NCI-H82 (cell line): Measurements from ENCODE around the gene GPC6.

ENCODE experiments used
- DNase-seq: peaks from one replicate; lab custom pipeline; 2025; lab: John Stamatoyannopoulos, UW

The GPC6 gene

DNA sequence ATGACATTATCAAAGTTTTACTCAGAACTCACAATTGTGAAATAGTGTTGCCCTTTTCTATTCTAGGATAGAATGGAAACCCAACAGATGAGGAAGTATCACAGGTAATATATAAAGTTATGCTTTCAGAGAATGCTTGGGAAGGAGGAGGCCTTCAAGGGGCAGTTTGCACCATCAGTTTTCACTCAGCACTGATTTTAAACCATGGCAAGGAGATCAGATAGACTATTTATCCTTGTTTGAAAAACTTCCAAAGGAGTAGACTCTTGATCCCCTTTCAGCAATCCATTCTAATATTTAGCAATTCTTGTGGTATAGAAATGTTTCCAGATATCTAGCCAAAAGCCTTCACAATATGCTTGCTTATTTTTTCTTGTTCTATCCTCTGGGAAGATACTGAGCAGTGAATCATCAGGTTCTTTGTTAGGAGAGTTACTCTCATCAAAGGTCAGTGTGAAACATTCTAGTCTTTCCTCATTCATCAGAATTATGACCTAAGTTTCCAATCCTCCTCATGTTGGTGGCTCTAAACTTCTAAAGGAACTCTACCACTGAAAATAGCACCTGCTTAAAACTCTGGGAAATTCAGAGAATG, 3.8 kb downstream of the GPC6 start:
- no peak for DNase-seq

DNA sequence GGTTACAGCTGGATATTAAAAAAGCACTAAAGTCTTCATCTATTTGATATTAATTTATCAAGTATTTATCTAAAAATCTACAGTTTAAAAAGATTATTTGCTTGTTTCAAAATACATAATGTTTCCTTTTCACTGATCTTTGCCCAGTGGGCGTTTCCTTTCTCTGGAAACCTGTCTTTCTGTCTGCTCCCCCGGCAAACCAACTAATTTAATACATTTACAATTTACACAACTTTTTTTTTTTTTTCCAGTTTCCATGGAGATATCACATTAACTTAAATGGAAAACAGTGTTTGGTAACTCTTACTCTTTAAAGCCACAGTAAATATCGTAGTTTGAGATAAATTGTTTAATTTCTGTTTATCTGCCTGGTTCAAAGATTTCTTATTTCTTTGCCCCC, 5.3 kb downstream of the GPC6 start:
- no peak for DNase-seq

- peak; percentile 66 for DNase-seq
These were observed 7.4 kb downstream of the GPC6 start for GRCh38 chr13:93233997-93234416.

DNA sequence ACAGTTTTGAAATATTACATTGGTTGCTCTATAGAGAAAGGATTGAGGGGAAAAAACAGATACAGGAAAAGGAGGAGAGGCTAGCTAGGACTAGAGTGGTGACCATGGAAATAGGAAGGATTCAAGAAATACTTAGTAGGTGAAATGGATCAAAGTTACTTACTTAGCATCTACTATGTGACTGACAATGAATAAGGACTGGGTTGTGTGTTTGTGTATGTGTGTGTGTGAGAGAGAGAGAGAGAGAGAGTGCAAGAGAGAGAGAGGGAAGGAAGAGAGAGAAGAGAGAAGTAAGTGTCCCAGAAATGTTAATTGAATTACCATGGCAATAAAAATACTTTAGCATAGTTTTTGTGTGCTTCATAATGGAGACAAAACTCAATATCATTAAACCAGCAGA, 7.9 kb downstream of the GPC6 start:
- DNase-seq = no peak

GRCh38 chr13:93235258-93236015, 8.8 kb downstream of the GPC6 start:
- DNase-seq = peak; percentile 99

DNA sequence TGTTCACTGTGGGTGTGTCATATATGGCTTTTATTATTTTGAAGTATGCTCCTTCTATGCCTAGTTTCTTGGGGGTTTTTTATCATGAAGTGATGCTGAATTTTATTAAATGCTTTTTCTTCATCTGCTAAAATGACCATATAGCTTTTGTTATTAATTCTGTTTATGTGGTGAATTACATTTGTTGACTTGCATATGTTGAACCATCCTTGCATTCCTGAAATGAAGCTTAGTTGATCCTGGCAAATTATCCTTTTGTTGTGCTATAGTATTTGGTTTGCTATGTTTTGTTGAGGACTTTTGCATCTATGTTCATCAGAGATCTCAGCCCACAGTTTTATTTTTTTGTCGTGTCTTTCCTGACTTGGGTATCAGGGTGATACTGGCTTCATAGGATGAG, 12.1 kb downstream of the GPC6 start:
- no peak for DNase-seq

DNA sequence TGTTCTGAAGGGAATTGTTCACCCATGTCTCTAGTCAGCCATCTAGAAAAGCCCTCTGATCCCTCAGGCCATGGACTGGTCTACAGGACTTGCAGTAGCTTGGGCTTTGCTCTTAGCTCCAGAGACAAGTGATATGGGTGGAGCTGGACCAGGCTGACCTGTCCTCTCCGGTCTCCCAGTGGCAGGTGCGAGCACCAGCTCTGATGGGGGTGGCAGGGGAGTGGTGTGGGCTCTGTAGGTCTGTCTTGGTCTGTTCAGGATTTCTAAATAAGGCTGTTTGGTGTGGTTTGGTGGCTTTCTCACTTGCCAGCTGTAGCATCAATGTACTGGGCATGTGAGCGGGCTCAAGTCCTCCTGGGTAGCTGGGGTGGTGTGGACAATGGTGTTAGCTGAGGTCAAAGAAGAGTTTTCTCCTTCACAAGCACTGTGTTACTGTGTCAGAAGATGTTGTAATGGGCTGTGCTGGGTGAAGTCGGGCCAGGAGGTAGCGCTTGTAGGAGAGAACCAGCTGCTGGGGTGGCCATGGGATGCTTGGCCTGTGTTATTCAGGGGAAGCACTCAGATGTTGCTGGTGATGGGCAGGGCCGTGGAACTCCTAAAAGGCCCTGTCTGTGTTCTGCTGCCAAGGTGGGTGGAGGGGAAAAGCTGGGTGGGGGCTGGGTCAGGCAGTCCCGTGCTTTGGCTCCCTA, 16.9 kb downstream of the GPC6 start:
- no peak for DNase-seq

GRCh38 chr13:93244141-93244917, 17.7 kb downstream of the GPC6 start:
- DNase-seq = peak; percentile 83

GRCh38 chr13:93244918-93245280, 18.3 kb downstream of the GPC6 start:
- DNase-seq = no peak

GRCh38 chr13:93246069-93246468, 19.5 kb downstream of the GPC6 start:
- no peak for DNase-seq

- DNase-seq = peak; percentile 40
These were observed 22.0 kb downstream of the GPC6 start for GRCh38 chr13:93248627-93249047.

DNA sequence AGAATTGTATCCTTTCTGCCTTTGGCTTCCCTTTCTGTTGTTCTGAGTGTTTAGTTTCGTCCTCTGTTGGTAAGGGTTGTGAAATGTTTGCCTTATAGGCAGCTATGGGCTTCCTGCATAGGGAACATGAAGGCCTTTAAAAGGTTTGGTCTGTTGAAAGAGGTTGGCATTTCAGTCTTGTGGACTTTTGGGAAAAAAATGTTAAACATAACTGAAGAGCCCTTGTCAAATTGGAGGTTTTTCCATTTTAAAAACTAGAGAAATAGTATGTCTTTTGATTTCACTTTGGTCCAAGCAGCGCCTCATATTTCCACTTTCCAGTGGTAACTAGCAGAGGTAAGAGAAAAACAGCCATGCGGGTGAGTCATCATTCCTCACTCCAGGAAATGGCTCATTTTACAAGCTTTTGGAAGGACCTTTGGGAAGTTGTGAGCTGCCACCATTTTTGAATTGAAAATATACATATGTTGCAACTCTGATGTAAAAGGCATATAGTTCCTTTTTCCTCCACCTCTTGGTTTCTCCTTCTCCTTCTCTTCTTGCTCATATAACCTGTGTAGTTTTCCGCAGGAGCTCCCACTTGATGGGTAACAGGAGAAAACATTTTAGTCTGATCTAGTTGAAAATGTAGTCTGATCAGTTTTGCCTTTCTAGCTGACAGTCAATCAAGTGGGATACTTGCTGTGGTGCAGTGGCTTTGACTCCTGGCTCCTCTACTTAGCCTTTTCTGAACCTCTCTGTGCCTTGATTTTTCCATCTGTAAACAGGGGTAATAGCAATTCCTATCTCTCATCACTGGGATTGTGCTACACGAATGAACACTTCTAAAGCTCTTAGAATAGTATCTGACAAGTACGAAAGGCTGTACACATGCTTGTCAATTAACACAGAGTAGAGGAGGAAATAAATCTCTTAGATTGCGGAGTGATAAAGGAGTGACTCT, 23.0 kb downstream of the GPC6 start:
- DNase-seq = no peak

DNA sequence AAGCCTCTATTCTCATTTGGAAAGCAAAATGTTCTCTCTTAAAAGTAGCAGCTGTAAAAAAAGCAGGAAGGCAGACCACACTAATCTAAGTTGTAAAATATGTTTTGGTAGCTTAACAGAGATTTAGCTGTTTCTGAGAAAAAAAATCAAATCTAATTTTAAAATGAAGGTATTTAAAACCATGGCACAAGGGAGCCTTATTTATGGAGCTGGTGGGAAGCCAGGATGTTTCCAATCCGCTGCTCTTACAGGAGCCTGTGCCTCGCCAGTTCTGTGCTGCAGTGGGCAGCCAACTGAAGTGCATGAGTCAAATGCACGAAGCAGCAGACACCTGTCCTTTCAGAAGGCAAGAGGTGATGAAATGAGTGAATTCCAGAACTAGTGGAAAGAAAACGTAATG, 28.2 kb downstream of the GPC6 start:
- no peak for DNase-seq

DNA sequence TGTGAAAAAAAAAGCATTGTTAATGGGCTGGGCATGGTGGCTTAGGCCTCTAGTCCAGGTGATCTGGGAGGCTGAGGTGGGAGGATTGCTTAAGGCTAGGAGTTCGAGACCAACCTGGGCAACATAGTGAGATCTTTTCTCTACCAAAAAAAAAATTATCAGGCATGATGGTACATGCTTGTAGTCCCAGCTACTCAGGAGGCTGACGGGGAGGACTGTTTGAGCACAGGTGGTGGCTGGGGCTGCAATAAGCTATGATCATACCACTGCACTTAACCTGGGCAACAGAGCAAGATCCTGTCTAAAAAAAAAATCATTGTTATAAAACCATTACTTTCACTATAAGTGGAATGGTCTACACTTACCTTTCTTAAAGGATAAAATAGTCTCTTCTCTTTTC, 30.4 kb downstream of the GPC6 start:
- no peak for DNase-seq

DNA sequence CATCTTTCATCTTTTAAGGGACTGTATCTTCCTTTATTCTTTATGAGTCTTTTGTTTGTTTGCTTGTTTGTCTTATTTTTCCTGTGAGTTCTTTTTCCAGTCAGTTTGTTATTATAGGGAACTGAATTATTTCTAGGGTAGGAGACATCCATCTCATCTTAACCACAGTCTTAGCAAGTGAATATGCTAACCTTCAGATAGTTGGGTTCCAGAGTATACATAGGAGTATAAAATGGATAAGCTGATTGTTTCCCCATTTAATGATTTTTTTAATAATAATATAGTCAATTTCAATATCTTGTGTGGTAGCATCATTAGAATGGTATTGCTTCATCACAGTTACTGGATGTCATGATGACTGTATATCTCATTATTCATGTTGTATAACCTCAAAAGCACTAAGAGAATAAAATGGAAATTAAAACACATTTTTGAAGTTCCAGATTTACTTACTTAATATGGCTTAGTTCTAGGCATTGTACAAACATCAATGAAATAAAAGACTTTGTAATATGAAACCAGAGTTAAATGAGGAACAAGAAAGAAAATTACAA, 33.0 kb downstream of the GPC6 start:
- no peak for DNase-seq

DNA sequence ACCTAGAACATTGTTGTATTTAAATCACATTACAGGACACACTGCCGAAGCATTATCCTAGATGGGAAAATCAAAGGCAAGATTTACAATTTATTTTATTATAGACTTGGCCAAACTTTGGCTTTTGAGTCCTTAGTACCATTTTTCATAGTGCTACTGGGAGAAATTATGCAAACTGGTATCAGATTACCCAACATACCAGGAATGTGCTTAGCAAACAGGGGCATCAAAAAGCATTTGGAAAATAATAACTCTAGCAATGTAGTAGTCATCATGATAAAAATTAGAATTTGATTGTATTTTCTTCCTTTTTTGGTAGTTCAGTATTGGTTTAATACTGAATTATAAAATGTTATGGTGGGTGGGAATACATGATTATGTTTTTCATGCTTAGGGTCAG, 34.0 kb downstream of the GPC6 start:
- DNase-seq = no peak

- DNase-seq = no peak
These were observed 36.2 kb downstream of the GPC6 start for GRCh38 chr13:93262729-93263345.

DNA sequence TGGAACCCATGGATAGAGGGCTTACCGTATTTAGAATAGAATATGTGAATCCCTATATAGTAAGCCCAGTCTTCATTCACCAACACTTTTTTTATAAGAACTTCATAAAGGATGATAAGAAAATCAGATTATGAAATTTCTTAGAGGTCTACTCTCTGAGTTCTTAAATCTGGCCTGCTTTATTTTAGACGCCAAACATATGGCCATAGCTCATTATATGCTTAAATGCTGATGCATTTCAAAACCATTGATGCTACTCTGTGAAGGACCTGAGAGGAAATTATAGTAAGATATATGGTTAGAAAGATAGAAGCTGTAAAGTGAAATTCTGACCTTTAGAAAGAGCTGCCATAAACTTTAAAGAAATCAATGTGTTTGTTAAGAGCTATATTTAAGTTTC, 38.3 kb downstream of the GPC6 start:
- DNase-seq = peak; percentile 54

DNA sequence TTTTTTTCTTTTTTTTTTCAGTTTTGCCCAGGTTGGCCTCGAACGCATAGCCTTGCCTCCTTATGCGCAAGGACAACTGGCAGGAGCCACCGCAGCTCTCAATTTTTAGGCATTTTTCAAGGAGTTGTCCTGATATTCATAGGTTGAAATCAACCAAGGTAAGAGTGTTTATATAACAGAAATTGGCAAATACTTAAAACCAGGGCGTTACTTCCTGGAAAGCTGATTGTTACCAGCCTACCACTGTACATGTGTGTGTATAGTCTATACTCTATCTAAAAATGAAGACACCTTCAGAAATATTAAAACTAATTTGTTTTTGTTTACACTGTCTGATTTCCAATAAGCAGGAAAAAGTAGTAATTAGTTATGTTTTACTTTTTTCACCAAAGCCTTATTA, 39.2 kb downstream of the GPC6 start:
- DNase-seq = no peak

DNA sequence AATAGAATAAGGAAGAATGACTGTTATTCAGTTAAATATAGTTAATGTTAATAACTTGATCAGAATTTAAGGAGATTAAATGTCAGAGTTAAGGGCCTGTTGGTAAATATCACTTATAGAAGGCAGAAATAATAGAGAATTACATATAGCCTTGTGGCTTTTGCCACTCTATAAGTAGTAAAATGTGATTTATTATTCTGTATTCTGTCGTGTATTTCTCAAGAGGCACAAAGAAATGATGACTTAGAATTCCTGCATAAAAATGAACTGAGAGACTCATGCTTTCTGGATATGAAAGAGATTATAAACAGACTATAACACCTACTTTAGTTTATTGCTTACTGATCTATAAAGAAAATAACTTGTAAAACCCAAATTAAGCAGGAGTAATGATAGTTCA, 40.1 kb downstream of the GPC6 start:
- DNase-seq = no peak
